GM23248 (cell line): ENCODE results near the gene OR10H4.
"Not testable (repeated sequence)": the region's sequence is repeated elsewhere in the genome, so short reads cannot be mapped to it uniquely, and the experiment has no call there.

ENCODE experiments used
- EZH2 ChIP-seq: fragments of 200-600 bp; sonication (generic); IDR thresholded peaks from 2 replicates; pipeline ENCODE4 v1.6.1; 2018; ENCODE audit warnings: antibody characterized with exemption, mild to moderate bottlenecking; ENCODE audit not compliant: insufficient read depth, poor library complexity, severe bottlenecking
- EZH2phosphoT487 ChIP-seq: fragments of 200-600 bp; sonication (generic); IDR thresholded peaks from 2 replicates; pipeline ENCODE4 v1.6.1; 2018; ENCODE audit warnings: antibody characterized with exemption, moderate library complexity, mild to moderate bottlenecking, low read depth; ENCODE audit not compliant: insufficient read depth

DNA sequence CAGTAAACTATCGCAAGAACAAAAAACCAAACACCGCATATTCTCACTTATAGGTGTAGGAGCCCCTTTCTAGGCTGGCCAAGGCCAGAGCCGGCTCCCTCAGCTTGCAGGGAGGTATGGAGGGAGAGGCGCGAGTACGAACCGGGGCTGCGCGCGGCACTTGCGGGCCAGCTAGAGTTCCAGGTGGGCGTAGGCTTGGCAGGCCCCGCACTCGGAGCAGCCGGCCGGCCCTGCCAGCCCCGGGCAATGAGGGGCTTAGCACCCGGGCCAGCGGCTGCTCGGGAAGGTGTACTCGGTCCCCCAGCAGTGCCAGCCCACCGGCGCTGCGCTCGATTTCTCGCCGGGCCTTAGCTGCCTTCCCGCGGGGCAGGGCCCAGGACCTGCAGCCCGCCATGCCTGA, 49.2 kb upstream of the OR10H4 start:
- TF ChIP-seq EZH2, EZH2phosphoT487: not testable (repeated sequence)
